Large intestine (tissue), 3 donors: ENCODE results near the gene HYAL1. TPM values are rescaled to one million over a fixed set of nuclear protein-coding genes. Genes with fewer than 3 reads are reported as not detected.
"Not testable (repeated sequence)": the region's sequence is repeated elsewhere in the genome, so short reads cannot be mapped to it uniquely, and the experiment has no call there.

Experiments used
- DNase-seq, 2 donors: peaks; one replicate each; pipeline versions ENCODE4 v3.0.0 to v3.0.0-alpha.2; 2013
- H3K27ac ChIP-seq: one replicate; pipeline ENCODE4 v1.5.1; 2013; ENCODE audit warnings: low read length
- H3K27me3 ChIP-seq: 2 replicates; pipeline ENCODE4 v1.6.1; 2013; ENCODE audit warnings: low read length; ENCODE audit not compliant: control insufficient read depth, insufficient read depth
- H3K36me3 ChIP-seq: 2 replicates; pipeline ENCODE4 v1.6.1; 2013; ENCODE audit warnings: low read length; ENCODE audit not compliant: control insufficient read depth, insufficient read depth
- H3K4me1 ChIP-seq: one replicate; pipeline ENCODE4 v1.6.1; 2013; ENCODE audit warnings: low read length; ENCODE audit not compliant: control insufficient read depth, insufficient read depth
- H3K4me3 ChIP-seq: one replicate; pipeline ENCODE4 v1.5.1; 2013; ENCODE audit warnings: low read length
- H3K9me3 ChIP-seq: one replicate; pipeline ENCODE4 v1.6.1; 2013; ENCODE audit warnings: mild to moderate bottlenecking, low read depth, low read length, moderate library complexity; ENCODE audit not compliant: control insufficient read depth
- WGBS: methylation state at CpG from one replicate; pipeline ENCODE4 v1.1.5; 2013; ENCODE audit warnings: low lambda C conversion rate; ENCODE audit not compliant: insufficient coverage; 5-methylcytosine and 5-hydroxymethylcytosine counted together
- polyA plus RNA-seq: library from polyadenylated mRNA; unstranded; fragments of 120-200 nt; gene quantifications from one replicate; pipeline ENCODE4 v1.2.1, GENCODE V29; 2013

Gene HYAL1
- polyA plus RNA-seq, 1 donor: 2.1 TPM

- no peak for DNase-seq
- Histone ChIP-seq H3K27me3 (no peaks in the 10 kb centered on the region), H3K9me3 (no peaks in the 10 kb centered on the region), H3K4me3 (no peak overlapping the region), H3K27ac (peak overlapping the region; percentile 98), H3K36me3 (no peaks in the 10 kb centered on the region), H3K4me1 (peaks cover 73% of the 10 kb centered on the region)
- no CpG with 5 or more reads among the region's 6 CpGs for WGBS
These were observed 37.4 kb downstream of the HYAL1 start for GRCh38 chr3:50266017-50266416.

- no peak for DNase-seq
- no peak overlapping the region for H3K4me3 ChIP-seq
- peaks cover 73% of the 10 kb centered on the region for H3K4me1 ChIP-seq
- H3K27me3 ChIP-seq: no peaks in the 10 kb centered on the region
- H3K27ac ChIP-seq: peak overlapping the region; percentile 98
- H3K36me3 ChIP-seq: no peaks in the 10 kb centered on the region
- no peaks in the 10 kb centered on the region for H3K9me3 ChIP-seq
- WGBS: no CpG with 5 or more reads among the region's 1 CpG
These were observed 37.8 kb downstream of the HYAL1 start for GRCh38 chr3:50265571-50265970.

- H3K27me3 ChIP-seq: no peaks in the 10 kb centered on the region
- peak; percentile 70 to 77 for DNase-seq
- no peaks in the 10 kb centered on the region for H3K36me3 ChIP-seq
- no peak overlapping the region for H3K4me3 ChIP-seq
- H3K9me3 ChIP-seq: no peaks in the 10 kb centered on the region
- H3K27ac ChIP-seq: peak overlapping the region; percentile 98
- H3K4me1 ChIP-seq: peaks cover 71% of the 10 kb centered on the region
- WGBS: no CpG with 5 or more reads among the region's 7 CpGs
These were observed 38.3 kb downstream of the HYAL1 start for GRCh38 chr3:50264964-50265485.

GRCh38 chr3:50264383-50264963, 38.9 kb downstream of the HYAL1 start:
- Histone ChIP-seq H3K9me3 (no peaks in the 10 kb centered on the region), H3K27me3 (no peaks in the 10 kb centered on the region), H3K36me3 (no peaks in the 10 kb centered on the region), H3K27ac (peak overlapping the region; percentile 98), H3K4me3 (no peak overlapping the region), H3K4me1 (peaks cover 74% of the 10 kb centered on the region)
- DNase-seq: peak; percentile 94 to 96
- WGBS: no CpG with 5 or more reads among the region's 7 CpGs

GRCh38 chr3:50263478-50264382, 39.6 kb downstream of the HYAL1 start:
- H3K4me3 ChIP-seq: no peak overlapping the region
- peaks cover 72% of the 10 kb centered on the region for H3K4me1 ChIP-seq
- no CpG with 5 or more reads among the region's 6 CpGs for WGBS
- H3K9me3 ChIP-seq: no peaks in the 10 kb centered on the region
- H3K36me3 ChIP-seq: peaks cover 4% of the 10 kb centered on the region
- peak overlapping the region; percentile 98 for H3K27ac ChIP-seq
- DNase-seq: no peak
- no peaks in the 10 kb centered on the region for H3K27me3 ChIP-seq

GRCh38 chr3:50262778-50263177, 40.6 kb downstream of the HYAL1 start:
- H3K27ac ChIP-seq: no peak overlapping the region
- WGBS: no CpG with 5 or more reads among the region's 7 CpGs

GRCh38 chr3:50262200-50262599, 41.2 kb downstream of the HYAL1 start:
- no CpG with 5 or more reads among the region's 4 CpGs for WGBS
- H3K27ac ChIP-seq: not testable (repeated sequence)
- peaks cover 57% of the 10 kb centered on the region for H3K4me1 ChIP-seq

More at GRCh38 chr3:50262778-50263177, 40.6 kb downstream of the HYAL1 start:
- Histone ChIP-seq H3K27me3 (no peaks in the 10 kb centered on the region), H3K36me3 (peaks cover 13% of the 10 kb centered on the region), H3K9me3 (peaks cover 4% of the 10 kb centered on the region), H3K4me3 (no peak overlapping the region), H3K4me1 (peaks cover 62% of the 10 kb centered on the region)
- no peak for DNase-seq

GRCh38 chr3:50261505-50261904, 41.9 kb downstream of the HYAL1 start:
- H3K9me3 ChIP-seq: peaks cover 11% of the 10 kb centered on the region
- DNase-seq: no peak
- no peak overlapping the region for H3K4me3 ChIP-seq
- H3K36me3 ChIP-seq: peaks cover 25% of the 10 kb centered on the region
- no peaks in the 10 kb centered on the region for H3K27me3 ChIP-seq
- no CpG with 5 or more reads among the region's 2 CpGs for whole genome bisulfite sequencing
- H3K4me1 ChIP-seq: peaks cover 50% of the 10 kb centered on the region
- peak overlapping the region; percentile 91 for H3K27ac ChIP-seq

More at GRCh38 chr3:50262200-50262599, 41.2 kb downstream of the HYAL1 start:
- H3K27me3 ChIP-seq, DNase-seq, H3K4me3 ChIP-seq: not testable (repeated sequence)
- peaks cover 18% of the 10 kb centered on the region for H3K36me3 ChIP-seq
- peaks cover 10% of the 10 kb centered on the region for H3K9me3 ChIP-seq

GRCh38 chr3:50260942-50261441, 42.4 kb downstream of the HYAL1 start:
- peaks cover 11% of the 10 kb centered on the region for H3K9me3 ChIP-seq
- no peaks in the 10 kb centered on the region for H3K27me3 ChIP-seq
- peaks cover 45% of the 10 kb centered on the region for H3K4me1 ChIP-seq
- peak overlapping the region; percentile 91 for H3K27ac ChIP-seq
- DNase-seq: no peak
- peaks cover 30% of the 10 kb centered on the region for H3K36me3 ChIP-seq
- WGBS: no CpG with 5 or more reads among the region's 5 CpGs
- peak overlapping the region; percentile 73 for H3K4me3 ChIP-seq
